CMK (cell line): ENCODE data around the gene TJAP1.
A peak's percentile ranks its signal among the peaks of the same experiment; 100 is the strongest.

Experiments
- DNase-seq: peaks from one replicate; pipeline ENCODE4 v3.0.0-alpha.2; 2010; ENCODE audit warnings: low read depth

TJAP1 gene

GRCh38 chr6:43477235-43478007, at the start of gene TJAP1:
TSS of gene TJAP1 (plus strand) at chr6:43477570. CDS start at chr6:43499002, 21,432 bp downstream.
- DNase-seq, result peak; percentile 59

GRCh38 chr6:43428112-43428570, 49.2 kb upstream of the TJAP1 start:
- no peak for DNase-seq

DNA sequence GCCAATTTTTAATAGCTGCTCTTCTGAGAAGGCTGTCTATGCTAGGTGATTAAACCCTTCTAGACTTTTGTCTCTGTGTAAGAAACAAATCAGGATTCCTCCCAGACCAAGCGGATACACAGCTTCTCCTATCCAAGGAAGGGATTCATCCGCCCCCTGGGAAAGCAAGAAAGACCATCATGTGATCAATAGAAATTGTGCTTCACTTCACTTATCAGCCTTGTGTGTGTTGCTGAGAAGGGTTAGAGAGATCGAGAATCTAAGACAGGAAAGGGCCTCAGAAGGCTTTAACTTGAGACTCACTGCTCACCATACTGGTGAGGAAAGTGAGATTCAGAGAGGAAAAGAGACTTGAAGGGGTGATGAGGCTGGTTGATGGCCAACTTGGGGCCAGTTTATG, 48.5 kb upstream of the TJAP1 start:
- DNase-seq, result no peak

GRCh38 chr6:43432009-43432945, 45.1 kb upstream of the TJAP1 start:
- no peak for DNase-seq

- no peak for DNase-seq
Measured at GRCh38 chr6:43433148-43433547, 44.2 kb upstream of the TJAP1 start.

- no peak for DNase-seq
Measured at GRCh38 chr6:43434001-43434840, 43.1 kb upstream of the TJAP1 start.

- DNase-seq, result no peak
Measured at GRCh38 chr6:43434943-43435342, 42.4 kb upstream of the TJAP1 start.

DNA sequence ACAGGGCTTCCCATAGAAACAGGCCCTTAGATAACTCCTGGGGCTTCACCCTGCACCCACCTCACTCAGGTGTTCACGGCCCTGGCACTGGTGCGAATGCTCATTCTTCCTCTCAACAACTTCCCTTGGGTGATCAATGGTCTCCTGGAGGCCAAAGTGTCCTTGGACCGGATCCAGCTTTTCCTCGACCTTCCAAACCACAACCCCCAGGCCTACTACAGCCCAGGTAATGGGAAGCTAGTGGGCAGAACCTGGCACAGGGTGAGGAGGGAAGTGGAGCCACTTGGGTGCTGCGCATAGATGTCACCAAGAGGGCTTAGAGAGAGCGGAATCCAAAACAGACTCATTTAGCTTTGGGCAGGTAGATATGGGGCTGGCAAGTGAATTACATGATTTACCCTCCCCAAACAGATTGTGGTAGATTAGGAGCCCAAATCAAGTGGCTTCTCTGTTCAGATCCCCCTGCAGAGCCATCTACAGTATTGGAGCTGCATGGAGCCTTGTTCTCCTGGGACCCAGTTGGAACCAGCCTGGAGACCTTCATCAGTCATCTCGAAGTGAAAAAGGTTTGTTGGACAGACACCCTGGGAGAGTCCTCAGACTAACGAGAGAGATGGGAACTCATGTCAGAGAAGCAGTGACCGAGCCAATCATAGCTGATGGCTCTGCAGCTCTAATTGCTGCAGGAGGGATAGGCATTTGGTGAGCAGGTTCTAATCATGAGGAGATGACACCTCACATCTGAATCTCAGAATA, 41.5 kb upstream of the TJAP1 start:
- DNase-seq, result no peak

- no peak for DNase-seq
Measured at GRCh38 chr6:43436577-43437282, 40.6 kb upstream of the TJAP1 start.

DNA sequence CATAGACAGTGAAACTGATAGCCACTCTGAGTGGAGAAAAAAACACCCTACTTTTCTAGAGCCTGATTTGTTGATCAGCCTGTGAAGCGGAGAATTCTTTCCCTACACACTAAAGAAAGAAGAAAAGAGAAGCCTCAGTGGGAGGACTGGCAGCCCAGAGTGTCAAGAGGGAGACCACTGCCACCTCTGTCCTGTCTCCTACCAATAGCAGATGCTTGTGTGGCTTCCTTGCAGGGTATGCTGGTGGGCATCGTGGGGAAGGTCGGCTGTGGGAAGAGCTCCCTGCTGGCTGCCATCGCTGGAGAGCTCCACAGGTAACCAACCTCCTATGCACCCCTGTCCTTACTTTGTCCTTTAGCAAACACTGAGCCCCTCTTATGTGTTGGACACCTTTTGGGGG, 39.7 kb upstream of the TJAP1 start:
- no peak for DNase-seq

- DNase-seq, result no peak
Measured at GRCh38 chr6:43442935-43443334, 34.4 kb upstream of the TJAP1 start.

GRCh38 chr6:43444036-43444435, 33.3 kb upstream of the TJAP1 start:
- DNase-seq, result no peak

DNA sequence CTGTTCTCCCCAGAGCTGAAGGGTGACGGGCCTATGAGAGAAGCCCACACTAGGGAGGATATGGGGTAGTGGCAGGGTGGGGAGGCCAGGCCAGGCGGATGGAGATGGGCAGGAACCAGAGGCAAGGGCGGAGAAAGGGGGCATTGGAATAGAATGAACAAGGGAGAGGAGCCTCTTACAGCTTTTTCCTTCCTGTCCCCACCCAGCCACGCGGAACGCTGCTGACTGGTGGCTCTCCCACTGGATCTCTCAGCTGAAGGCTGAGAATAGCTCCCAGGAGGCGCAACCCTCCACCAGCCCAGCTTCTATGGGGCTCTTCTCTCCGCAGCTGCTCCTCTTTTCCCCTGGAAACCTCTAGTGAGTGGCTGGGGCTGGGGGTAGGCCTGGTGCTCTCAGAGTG, 32.8 kb upstream of the TJAP1 start:
- DNase-seq, result no peak

- DNase-seq, result no peak
Measured at GRCh38 chr6:43445576-43445975, 31.8 kb upstream of the TJAP1 start.

DNA sequence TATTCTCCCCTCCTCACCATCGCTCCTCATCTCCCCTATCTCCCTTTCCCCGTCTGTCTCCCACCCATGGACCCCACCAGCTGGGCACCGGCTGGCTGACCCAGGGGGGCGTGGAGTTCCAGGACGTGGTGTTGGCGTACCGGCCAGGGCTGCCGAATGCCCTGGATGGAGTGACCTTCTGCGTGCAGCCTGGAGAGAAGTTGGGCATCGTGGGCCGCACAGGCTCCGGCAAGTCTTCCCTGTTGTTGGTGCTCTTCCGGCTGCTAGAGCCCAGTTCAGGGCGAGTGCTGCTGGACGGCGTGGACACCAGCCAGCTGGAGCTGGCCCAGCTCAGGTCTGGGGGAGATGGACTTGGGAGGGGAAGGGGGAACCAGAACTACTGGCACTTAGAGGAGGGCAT, 29.8 kb upstream of the TJAP1 start:
- DNase-seq, result no peak

GRCh38 chr6:43448916-43449315, 28.5 kb upstream of the TJAP1 start:
- DNase-seq, result no peak

GRCh38 chr6:43450699-43451131, 26.7 kb upstream of the TJAP1 start:
- no peak for DNase-seq

DNA sequence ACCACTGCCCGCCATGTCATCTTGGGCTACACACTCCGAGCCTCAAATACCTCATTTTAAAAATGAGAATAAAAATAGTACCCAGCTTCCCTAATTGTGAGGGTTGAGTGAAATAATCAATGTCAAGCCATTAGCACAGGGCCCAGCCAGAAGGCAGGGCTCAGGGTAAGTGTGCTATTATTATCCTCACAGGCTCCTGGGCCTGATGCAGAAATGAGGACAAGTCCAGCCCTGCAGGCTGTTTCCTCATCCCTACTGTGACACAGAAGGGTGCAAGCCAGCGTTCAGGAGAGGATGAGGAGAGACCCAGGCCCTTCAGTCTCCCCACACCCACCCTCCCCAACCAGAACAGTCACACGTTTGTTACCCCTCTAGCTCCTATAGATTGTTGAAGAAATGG, 26.0 kb upstream of the TJAP1 start:
- no peak for DNase-seq

- no peak for DNase-seq
Measured at GRCh38 chr6:43451939-43452338, 25.4 kb upstream of the TJAP1 start.

DNA sequence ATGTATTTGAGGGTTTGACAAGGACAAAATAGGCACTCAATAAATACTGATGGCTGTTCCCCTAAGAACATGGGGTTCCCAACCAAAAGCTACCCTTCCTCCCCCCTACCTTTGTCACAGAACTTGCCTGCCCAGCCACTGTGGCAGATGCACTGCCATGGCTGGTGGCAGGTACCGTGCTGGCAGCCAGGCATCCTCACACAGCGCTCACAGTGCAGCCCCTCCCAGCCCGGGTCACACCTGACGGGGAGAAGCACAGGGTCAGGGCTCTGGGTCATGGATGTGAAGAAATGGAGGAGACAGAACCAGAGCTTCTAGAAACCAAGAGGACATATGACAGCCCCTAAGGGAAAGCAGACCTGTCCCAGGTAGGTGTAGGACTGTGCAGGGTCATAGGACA, 24.5 kb upstream of the TJAP1 start:
- DNase-seq, result no peak

- no peak for DNase-seq
Measured at GRCh38 chr6:43453831-43454230, 23.5 kb upstream of the TJAP1 start.
